NK-92 treated with Interleukin-12 subunit alpha and Interleukin-12 subunit beta, amount 100 ng/mL, for 24 hours (cell line): Measurements from ENCODE around the gene ERN1.

ENCODE experiments used
- DNase-seq: peaks from one replicate; lab custom pipeline; 2025; lab: John Stamatoyannopoulos, UW

The ERN1 gene

GRCh38 chr17:64110379-64111152, 19.4 kb downstream of the ERN1 start:
- no peak for DNase-seq

GRCh38 chr17:64109400-64109799, 20.5 kb downstream of the ERN1 start:
- no peak for DNase-seq

- no peak for DNase-seq
Measured at GRCh38 chr17:64107500-64108236, 22.3 kb downstream of the ERN1 start.

GRCh38 chr17:64106918-64107317, 23.0 kb downstream of the ERN1 start:
- DNase-seq, result no peak

GRCh38 chr17:64103391-64104364, 26.3 kb downstream of the ERN1 start:
- peak; percentile 11 for DNase-seq

GRCh38 chr17:64102627-64103390, 27.1 kb downstream of the ERN1 start:
- DNase-seq, result no peak

- no peak for DNase-seq
Measured at GRCh38 chr17:64099543-64099942, 30.4 kb downstream of the ERN1 start.

GRCh38 chr17:64097196-64097936, 32.6 kb downstream of the ERN1 start:
- DNase-seq, result no peak

- DNase-seq, result no peak
Measured at GRCh38 chr17:64096037-64096436, 33.9 kb downstream of the ERN1 start.

- DNase-seq, result no peak
Measured at GRCh38 chr17:64095144-64095882, 34.6 kb downstream of the ERN1 start.

- DNase-seq, result no peak
Measured at GRCh38 chr17:64094412-64094811, 35.5 kb downstream of the ERN1 start.

- DNase-seq, result no peak
Measured at GRCh38 chr17:64092952-64093451, 36.9 kb downstream of the ERN1 start.

- no peak for DNase-seq
Measured at GRCh38 chr17:64092113-64092512, 37.8 kb downstream of the ERN1 start.

GRCh38 chr17:64091571-64091970, 38.4 kb downstream of the ERN1 start:
- DNase-seq, result no peak

GRCh38 chr17:64091116-64091515, 38.8 kb downstream of the ERN1 start:
- DNase-seq, result no peak

- no peak for DNase-seq
Measured at GRCh38 chr17:64090144-64090543, 39.8 kb downstream of the ERN1 start.

GRCh38 chr17:64087252-64088005, 42.5 kb downstream of the ERN1 start:
- DNase-seq, result no peak

- no peak for DNase-seq
Measured at GRCh38 chr17:64085650-64086005, 44.3 kb downstream of the ERN1 start.

GRCh38 chr17:64084940-64085649, 44.8 kb downstream of the ERN1 start:
- DNase-seq, result no peak
